Putamen (tissue), 1 donor: Measurements from ENCODE around the gene COL4A2.

Experiments used
- DNase-seq: peaks from one replicate; pipeline ENCODE4 v3.0.0-alpha.2; 2016; ENCODE audit warnings: low spot score

Gene COL4A2

DNA sequence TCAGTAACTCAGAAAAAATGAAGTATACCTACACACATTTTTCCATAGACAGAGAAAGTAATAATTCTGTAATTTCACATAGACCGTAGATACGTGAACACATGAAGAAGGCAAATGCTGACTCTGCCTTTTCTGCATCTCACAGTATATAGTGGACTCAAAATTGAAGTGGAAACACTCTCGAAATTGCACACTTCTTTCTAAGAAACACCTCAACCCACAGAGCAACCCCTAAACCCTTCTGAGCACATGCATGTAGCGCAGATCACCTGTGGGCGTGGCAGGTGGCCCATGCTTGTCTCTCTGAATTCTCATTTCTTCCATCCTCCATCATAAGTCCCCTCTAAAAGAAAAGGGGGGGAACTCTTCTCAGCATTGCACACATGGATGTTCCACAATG lies 34.9 kb upstream of the COL4A2 start:
- DNase-seq, result no peak

DNA sequence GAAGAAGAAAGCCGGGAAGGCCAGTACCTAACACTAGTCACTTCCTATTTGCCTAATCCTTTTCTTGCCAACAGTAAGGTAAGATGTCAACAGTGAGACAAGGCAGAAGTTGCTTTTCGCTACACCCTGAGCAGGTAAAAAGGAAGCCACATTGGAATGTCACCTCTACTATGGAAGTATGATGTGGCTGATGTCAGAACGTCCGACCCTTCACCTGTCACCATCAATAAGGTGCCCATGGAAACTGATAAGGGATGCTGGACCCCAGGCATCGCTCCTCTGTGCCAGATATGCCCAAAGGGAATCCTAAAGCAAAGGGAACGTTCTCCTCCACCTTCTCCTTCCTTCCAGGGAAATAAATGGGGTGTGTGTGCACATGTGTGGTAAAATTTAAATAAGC lies 34.4 kb upstream of the COL4A2 start:
- DNase-seq, result no peak

DNA sequence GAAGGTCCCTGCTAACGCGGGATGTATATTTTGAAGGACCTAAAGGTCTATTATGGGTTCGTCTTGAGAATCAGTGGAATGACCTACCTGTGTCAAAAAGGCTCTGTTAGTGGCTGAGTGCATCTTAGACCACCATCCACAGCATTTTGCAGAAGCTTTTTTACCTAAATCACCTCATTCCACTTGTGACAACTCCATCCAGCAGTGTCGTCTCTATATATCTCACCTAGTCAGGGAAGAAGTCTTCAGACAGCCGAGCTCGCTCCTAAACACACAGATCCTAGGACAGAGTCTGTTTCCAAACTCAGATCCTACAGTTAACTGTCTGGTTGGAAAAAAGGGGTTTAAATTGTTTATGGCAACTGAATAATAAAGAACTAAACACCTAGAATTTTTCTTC lies 33.8 kb upstream of the COL4A2 start:
- DNase-seq, result no peak

DNA sequence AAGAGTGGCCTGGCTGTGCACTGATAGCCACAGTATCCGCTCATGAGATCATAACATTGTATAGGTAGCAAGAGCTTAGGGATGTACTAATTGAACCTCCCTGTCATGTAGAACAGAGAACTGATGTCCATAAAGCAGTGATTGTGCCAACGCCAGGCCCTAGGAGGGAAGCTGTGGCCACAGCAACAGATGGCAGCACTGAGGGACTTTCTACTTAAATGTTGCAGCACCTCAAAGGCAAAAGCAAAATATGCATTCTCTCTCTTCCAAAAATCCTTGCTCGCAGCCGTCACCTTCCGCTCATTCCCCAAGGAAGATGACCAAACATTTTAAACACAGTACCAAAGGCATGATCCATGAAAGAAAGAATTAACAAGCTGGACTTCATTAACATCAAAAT lies 32.4 kb upstream of the COL4A2 start:
- DNase-seq, result no peak

DNA sequence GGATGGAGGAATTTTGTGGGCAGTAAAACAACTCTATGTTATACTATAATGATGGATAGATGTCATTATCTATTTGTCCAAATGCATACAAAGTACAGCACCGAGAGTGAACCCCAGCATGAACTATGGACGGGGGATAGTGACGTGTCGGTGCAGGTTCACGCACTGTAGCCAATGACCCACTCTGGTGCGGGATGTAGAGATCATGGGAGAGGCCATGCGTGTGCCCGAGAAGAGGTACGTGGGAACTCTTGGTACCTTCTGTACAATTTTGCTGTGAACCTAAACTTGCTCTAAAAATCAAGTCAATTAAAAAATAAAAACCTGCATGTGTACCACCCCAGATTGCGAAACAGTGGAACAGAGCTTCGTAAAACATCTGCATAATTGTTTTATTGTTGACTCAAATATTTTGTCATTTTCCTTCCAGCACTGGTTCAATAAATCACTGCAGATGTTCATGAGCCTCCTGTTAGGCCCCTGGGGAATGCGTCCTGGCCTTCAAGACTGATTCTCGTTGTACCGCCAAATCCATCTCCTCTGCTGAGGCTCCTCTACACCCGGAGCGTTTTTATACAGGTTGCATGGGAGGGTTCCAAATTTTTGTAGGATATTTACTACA lies 31.0 kb upstream of the COL4A2 start:
- DNase-seq, result no peak

DNA sequence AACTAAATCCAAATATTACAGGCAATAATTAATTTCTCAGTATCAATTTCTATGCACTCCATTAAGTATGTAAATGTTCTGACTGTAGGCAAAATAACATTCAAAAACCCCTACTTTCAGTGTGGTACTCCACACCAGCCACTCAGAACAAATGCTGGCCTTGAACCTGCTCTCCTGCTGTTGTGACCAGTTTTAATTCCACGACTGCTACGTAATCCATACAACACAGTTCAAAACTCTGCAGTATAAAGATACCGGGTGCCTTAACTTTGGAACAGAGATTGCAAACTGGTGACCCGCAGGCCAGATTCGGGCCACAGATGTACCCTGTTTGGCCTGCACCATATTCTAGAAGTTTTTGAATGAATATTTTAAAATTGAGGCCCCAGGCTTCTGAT lies 30.5 kb upstream of the COL4A2 start:
- DNase-seq, result no peak

DNA sequence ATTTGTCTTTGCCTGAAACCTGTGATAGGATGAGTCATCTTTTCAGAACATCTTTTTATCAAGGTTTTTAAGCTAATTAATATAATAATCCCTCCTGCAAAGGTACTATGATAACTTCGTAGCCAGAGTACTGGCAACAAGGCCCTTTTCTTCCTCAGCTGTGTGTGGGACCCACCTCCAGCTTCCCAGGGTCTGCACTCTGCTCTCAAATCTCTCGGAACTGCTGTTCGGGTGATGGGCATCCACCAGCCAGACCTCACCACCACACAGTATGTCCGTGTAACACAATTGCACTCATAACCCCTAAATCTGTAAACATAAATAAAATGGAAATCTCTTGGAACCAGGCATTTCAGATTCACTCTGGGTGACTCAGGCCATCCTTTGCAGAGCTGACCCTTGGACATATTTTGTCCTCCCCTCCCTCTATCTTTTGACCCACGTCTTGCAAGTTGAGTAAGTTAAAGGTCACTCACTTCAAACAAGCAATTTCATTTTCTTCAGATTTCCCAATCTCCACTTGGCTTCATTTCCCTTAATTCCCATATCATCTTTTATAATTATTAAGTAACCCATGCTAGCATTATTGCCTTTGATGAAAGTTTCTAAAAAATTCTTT lies 29.6 kb upstream of the COL4A2 start:
- no peak for DNase-seq

DNA sequence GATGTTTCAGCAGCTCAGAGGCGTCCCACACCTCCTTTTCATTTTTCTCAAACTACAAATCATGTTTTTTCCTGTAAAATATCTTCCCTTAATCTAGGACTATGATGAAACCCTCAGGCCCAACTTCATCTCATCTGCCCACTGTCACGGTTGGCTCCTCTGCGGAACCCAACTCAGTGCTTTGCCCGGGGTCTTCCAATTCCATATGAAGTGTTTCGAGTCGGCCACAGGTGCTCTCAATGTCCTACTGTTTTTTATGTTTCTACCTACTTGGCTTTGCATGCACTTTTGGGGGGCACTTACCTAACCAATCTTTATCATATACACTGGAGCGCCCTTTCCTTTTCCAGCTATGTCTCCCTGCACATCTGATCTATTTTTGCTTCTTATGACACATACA lies 28.2 kb upstream of the COL4A2 start:
- no peak for DNase-seq

DNA sequence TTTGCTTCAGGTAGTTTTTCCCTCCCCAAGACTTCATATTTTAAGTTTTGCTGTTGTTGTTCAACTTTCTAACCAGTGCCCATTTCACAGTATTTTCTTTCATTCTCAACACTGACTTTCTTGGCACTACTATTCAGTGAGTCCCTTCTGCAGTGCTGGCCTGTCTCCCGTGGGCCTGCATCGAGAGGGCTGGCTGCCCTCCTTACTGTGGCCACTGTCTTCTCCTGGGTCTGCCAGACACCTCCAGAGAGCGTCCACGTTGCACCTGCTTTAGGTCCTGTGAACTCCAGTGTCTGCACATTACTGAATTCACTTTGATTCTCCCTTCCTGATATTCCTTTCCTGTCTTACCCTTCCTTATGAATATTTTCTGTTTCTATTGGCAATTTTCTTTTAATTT lies 27.4 kb upstream of the COL4A2 start:
- no peak for DNase-seq

DNA sequence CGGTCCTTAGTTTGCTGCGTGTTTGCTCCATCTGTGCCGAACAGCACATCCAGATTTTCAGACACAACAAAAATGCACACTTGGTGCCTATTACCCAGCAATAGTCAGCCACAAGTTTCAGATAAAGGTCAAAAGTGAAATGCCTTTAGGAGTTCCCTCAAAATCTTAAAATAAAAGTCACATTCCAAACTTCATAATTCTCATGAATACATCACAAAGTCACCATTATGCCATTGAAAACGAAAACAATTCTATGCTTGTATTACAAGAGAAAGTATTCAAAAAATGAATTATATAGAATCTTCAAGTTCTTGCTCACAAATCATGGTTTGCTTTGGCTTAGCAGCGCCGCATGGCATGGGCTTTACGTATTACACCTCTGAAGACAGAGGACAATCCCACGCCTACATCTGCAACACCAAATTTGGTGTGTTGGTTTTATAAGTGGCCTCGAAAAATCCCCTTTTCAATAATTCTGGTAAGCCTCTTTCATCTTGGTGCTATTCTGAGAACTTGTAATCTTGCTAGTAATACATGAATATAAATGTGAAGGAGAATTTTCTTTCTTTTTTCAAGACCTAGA lies 26.8 kb upstream of the COL4A2 start:
- DNase-seq, result no peak

DNA sequence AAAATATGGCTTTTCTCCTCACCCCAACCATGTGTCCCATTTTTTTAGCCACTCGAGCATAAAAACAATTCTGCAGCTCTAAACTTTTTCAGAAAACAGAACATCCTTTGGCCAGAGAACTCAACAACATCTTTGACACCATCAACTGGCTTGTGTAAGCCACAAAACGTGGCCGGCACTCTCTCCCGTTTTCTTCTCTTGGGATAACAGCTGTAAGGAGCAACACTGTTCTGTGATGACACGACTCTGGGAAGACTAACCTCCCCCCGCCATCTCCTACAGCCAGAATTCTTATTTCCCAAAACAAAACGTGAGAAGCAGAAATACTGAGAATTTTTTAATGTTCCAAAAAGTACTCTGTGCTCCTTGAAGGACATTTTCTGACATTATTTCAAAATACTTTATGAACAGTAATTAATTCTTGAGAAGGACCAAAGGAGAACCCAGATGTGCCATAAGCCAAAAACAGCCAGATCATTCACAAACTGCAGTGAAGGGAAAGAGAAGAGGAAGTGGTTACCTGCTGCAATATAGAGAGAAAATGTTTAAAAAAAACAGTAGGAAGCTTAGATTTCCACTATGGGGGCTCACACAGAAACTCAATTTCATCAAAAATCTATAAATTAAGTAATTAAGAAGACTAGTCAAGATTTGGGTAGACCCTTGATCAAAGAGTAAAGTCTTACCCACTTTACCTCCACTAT lies 25.9 kb upstream of the COL4A2 start:
- no peak for DNase-seq

DNA sequence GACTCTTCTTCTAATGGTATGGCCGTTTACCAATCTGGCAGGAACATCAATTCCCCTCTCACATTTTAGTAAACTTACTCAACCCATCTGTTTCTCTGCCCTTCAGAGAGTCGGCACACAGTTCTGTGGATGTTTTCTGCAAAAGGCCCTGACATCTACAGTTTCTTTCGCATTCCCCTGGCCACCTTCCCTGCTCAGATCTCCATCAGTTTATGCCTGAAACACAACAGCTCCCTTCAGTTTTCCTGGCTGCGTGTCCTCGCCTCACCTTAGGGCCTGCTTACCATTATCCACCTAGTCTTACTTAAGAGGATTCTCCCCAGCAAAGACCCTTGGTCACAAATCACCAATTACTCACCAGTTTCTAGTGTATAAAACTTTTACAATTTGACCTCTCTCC lies 25.3 kb upstream of the COL4A2 start:
- no peak for DNase-seq

DNA sequence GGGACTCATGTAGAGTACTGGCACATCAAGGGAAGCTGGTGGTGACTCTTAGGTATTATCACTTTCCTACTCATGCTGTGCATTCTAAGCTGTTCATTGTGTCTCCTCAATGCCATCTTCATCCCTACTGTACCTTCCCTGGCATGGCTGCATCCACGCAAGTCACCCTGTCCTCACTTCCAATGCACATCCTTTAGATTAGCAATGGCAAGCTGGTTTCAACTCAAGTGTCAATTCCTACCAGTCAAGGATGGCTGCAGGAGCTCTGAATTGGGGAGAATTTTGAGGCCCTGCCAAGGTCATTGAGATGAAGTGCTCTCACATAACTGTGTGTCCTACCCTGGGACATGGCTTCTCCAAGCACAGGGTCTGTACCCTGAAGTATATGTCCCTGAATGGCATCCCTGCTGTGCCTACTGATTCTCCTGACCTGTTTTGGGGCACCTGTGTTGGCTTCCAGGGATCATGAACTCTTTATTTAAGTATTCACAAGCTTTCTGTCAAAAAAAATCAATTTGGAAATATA lies 24.7 kb upstream of the COL4A2 start:
- DNase-seq, result no peak

DNA sequence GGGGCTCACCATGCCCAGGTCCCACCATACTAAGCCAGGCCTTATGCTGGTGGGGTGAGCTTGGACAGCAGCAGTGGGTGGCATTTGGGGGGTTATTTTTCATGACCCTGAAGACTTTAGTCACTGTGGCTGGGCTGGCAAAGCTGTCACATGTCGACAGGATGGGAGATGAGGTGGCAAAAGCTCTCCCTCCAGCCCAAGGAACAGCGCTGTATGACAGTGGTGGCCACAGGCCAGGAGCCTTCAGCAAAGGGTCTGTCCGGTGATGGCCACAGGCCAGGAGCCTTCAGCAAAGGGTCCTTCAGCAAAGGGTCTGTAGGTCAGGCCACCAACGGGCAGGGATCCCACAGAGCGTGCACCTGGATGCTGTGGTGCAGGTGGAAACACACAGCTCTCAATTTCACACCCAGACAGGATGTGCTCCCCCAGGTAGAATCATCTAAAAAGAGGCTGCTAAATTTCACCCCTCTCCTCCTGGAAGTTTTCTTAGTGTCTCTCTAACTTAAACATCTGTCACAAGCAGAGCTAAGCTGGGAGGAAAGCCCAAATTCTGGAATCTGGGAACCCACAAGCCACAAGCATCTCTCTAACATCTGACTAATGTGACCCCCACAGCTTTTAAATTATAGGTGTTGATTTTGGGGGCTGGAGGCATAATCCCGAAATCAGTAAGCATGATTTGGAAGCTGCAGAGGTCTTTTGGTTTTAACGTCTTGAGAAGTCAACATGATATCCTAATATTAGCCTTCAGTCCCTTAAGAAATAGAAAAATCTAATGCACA lies 23.2 kb upstream of the COL4A2 start:
- DNase-seq, result no peak

DNA sequence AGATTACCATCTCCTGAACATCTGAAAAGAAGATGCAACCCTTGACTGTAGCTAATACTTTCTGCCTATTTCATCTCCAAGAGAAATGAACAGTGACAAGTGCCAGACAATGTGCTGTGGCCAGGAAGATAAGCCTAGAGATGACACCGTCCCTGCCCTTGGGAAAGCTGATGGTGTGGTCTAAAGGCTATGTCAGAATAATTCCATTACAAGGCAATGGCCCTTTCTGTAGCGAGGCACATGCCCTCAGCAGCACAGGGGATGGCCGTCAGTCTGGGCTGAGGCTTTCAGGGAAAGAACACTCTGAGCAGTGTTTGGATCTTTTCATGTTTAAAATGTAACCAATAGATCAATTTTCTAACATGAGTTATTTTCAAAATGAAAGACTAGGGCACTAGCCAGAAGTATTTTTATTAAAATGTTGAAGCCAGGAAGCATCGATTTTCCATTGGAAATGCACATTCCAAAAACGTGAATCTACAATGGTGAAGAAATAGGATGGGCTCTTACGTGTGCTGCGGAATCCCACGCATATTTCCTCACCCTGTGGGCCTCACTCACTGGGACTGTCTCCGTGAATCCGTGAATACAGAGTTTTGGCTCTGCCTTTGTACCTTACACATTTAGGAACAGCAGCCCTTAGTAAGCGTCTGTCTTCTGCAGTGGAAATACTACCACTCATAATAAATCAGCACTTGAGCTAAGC lies 22.2 kb upstream of the COL4A2 start:
- no peak for DNase-seq

DNA sequence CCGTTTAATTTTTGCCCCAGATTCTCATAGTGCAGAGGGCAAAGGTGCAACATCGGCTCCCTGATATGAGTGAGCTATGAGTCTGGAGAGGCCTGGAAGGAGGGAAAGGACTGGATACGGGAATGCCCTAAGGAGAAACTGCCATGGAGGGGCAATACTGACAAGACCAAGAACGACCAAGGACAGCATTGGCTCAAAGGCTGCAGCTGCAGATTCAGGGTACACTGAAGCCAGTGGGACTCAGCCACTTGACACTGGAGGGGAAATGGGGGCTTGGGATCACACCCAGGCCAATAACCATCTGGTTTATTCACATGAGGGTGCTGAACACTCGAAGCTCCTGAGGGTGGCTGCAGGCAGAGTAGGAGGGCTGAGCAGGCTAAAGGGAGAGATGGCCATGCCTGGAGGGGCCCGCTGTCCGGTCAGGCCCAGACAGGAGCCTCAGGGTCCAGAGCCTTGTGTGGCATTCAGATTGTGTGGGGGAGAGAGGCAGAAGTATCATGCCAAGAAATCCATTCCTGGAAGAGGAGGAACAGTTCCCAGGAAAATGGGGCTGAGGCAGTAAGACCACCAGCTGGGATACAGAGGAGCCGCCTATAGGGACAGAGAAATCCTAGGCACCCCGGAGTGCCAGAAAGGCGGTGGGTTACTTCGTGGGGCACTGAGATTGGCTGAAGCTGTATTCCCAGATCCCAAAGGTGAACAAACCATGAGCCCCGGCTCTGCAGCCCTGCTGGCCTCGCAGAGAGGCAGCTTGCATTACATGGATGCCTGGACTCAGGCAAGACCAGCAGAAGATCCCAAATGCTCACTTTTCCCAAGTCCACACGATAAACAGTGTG lies 20.9 kb upstream of the COL4A2 start:
- no peak for DNase-seq

DNA sequence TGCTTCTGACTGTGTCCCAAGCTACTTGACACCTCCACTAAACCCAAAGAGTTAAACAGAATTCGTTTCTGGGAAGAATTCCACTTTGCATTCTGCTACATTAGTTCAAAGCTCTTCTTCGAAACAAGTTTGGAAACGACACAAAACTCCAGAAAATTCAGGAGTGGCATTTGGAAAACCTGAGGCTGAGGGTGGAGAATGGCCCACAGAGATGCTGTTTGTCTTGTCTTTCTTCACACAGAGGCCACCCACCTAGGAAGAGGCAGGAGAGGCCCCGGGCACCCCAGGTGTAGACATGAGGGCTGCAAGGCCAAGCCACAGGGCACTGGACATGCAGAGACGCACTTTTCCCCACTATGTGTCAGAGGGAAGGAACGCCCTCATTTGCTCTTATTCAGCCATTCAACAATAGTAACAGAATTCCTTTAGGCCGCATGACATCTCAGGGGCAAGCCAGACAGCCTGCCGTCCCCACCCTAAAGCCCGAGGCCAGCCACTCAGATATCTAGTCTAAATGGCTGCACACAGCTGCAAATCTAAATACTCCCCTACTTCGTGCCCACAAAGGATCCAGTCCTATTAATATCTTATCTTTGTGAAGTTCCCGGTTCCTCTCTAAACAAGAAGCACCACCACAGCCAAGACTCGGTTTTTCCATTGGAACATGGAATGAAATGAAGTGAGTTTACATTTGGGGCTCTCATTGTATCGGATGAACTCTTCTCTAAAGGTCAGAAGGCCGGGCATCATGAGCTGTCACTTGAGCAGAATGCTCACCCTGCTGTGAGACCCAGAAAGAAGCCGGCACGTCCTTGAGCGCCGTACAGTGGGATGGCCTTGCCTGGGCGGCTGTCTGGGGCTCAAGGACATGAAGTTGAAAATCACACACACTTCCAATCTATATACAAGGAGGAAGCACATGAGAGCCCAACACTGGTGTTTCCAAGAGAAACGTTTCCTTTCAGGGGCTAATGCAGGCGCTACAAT lies 20.0 kb upstream of the COL4A2 start:
- DNase-seq, result no peak

DNA sequence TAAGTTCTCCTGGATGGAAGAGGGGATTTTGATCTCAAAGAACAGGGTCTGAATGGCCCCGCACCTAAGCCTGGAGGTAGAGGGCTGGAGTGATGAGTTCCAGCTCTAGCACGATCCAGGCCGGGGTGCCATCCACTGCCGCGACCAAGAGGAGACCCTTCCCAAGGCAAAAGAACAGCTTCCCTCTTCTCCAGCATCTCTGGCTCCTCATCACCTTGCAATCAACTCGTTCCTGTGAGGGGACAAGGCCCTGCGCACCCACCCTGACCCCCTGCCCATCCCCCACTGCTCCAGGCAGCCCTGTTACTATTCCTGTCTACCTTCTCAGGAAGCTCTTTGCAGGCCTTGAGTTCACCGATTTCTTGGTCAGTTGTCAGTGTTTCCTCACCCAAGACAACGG lies 17.9 kb upstream of the COL4A2 start:
- DNase-seq, result no peak

DNA sequence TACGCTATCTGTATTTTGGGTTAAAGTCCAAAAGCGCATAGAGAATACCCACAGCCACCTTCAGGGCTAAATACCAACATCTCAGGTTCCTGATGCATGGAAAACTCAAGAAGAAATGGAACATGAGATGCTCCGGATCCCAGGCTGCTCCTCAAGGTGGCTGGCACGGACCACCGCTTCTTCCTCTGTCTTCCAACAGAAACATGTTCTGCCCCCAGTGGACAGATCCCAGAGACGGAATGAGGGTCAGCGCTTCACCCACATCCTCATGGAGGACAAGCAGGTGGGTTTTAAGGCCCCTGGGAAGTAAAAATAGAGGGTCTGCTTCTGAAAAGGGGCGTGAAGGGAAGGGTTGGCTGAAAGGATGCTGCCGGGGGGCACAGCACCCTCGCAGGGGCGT lies 17.4 kb upstream of the COL4A2 start:
- DNase-seq, result no peak

DNA sequence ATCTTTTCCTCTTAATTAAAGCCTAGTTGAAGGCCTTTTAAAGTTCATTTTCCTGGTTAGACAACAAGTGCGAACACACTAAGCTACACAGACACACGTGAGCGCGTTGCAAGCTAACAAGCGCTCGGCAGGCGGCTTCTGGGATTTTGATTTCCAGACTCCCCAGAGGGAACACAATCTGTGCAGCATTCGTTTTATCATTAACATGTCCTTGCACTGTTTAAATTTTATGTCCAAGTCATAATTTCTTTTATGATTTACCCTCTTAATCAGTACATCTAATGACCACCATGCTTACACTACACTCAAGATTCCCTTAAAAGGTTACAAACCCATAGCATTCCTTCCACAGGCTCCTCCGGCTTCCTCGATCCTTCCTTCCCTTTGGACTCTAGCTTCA lies 16.9 kb upstream of the COL4A2 start:
- no peak for DNase-seq
